Body of pancreas (tissue), 4 donors: ENCODE results near the gene AGBL3.

Source experiments
- CTCF ChIP-seq, 7 experiments: fragments of 450-650 bp in 4 of 7; fragments of 200-600 bp in 3 of 7; sonication (generic) in 3 of 7; IDR thresholded peaks; one replicate each; pipeline ENCODE4 v1.5.1; 2016 to 2019; ENCODE audit warnings: antibody characterized with exemption in 7 of 7
- POLR2A ChIP-seq, 3 donors: fragments of 450-650 bp; IDR thresholded peaks; one replicate each; pipeline ENCODE4 v1.6.1; 2016; ENCODE audit warnings: antibody characterized with exemption in 3 of 3, mild to moderate bottlenecking in 2 of 3

GRCh38 chr7:135180122-135180521 is 193.8 kb downstream of the AGBL3 start:
- TF ChIP-seq CTCF (IDR thresholded peaks at IDR 0.05), result no peak
- TF ChIP-seq POLR2A (IDR thresholded peaks at IDR 0.05), result no peak
